HepG2 (cell line): ENCODE results near the gene SRC. TPM values are rescaled to one million over a fixed set of nuclear protein-coding genes. Genes with fewer than 3 reads are reported as not detected.
A peak's percentile ranks its signal among the peaks of the same experiment; 100 is the strongest.

ENCODE experiments used
- ATF1 ChIP-seq: IDR thresholded peaks from 2 replicates; pipeline ENCODE4 v1.6.1; 2016; ENCODE audit warnings: mild to moderate bottlenecking, control low read depth
- CENPT ChIP-seq: sonication (generic); formaldehyde crosslinking; IDR thresholded peaks from 2 replicates; pipeline ENCODE4 v1.8.0; 2022; ENCODE audit warnings: low read depth, mild to moderate bottlenecking, moderate library complexity, missing genetic modification reagents
- GATAD1 ChIP-seq: IDR thresholded peaks from 2 replicates; pipeline ENCODE4 v1.6.1; 2016; ENCODE audit warnings: missing genetic modification reagents, missing compliant biosample characterization
- GFI1 ChIP-seq: sonication (generic); formaldehyde crosslinking; IDR thresholded peaks from 2 replicates; pipeline ENCODE4 v1.5.0; 2020; ENCODE audit warnings: missing genetic modification reagents, mild to moderate bottlenecking, borderline replicate concordance
- SATB2 ChIP-seq: sonication (generic); formaldehyde crosslinking; IDR thresholded peaks from 2 replicates; pipeline ENCODE4 v1.5.0; 2020; ENCODE audit warnings: missing genetic modification reagents
- ZFP41 ChIP-seq: sonication (generic); formaldehyde crosslinking; IDR thresholded peaks from 2 replicates; pipeline ENCODE4 v1.4.0; 2020; ENCODE audit warnings: mild to moderate bottlenecking, missing genetic modification reagents, borderline replicate concordance
- ZNF263 ChIP-seq: sonication (generic); formaldehyde crosslinking; IDR thresholded peaks from 2 replicates; pipeline ENCODE4 v1.4.0; 2020; ENCODE audit warnings: missing genetic modification reagents
- ZNF549 ChIP-seq: sonication (generic); formaldehyde crosslinking; IDR thresholded peaks from 2 replicates; pipeline ENCODE4 v1.5.0; 2020; ENCODE audit warnings: missing genetic modification reagents
- ZNF577 ChIP-seq: sonication (generic); formaldehyde crosslinking; IDR thresholded peaks from 2 replicates; pipeline ENCODE4 v1.4.0; 2020; ENCODE audit warnings: mild to moderate bottlenecking, low read depth, missing genetic modification reagents, borderline replicate concordance
- ZNF766 ChIP-seq: sonication (generic); formaldehyde crosslinking; IDR thresholded peaks from 2 replicates; pipeline ENCODE4 v1.5.0; 2020; ENCODE audit warnings: missing genetic modification reagents, borderline replicate concordance
- ZNF768 ChIP-seq: sonication (generic); formaldehyde crosslinking; IDR thresholded peaks from 2 replicates; pipeline ENCODE4 v1.4.0; 2020; ENCODE audit warnings: missing genetic modification reagents
- ZNF83 ChIP-seq: sonication (generic); formaldehyde crosslinking; IDR thresholded peaks from 2 replicates; pipeline ENCODE4 v1.4.0; 2020; ENCODE audit warnings: missing genetic modification reagents, mild to moderate bottlenecking, borderline replicate concordance
- polyA plus RNA-seq, 8 experiments: library from polyadenylated mRNA; depleted of rRNA in 3 of 8; stranded (reverse) in 7 of 8; unstranded in 1 of 8; fragments of >200 nt; fragmentation: Illumina TruSeq in 4 of 8; extraction: Trizol in 4 of 8; gene quantifications; 2 replicates each; pipeline versions ENCODE4 v1.2.1 to v1.2.3, GENCODE V29; 2011 to 2016; ENCODE audit warnings: low read depth in 4 of 8, missing spikeins in 1 of 8, mixed read lengths in 1 of 8; ENCODE audit not compliant: insufficient read depth in 1 of 8
- total RNA-seq, 5 experiments: library from RNA; depleted of rRNA; stranded (reverse); fragments of >200 nt; fragmentation: Illumina TruSeq; extraction: Trizol; gene quantifications; 2 replicates each; pipeline ENCODE4 v1.2.3, GENCODE V29; 2016; ENCODE audit warnings: low read depth in 1 of 5
- TF ChIP-seq, protein P1 (sequence below): sonication (generic); formaldehyde crosslinking; IDR thresholded peaks from 2 replicates; pipeline ENCODE4 v1.5.0; 2020; ENCODE audit warnings: missing genetic modification reagents
- TF ChIP-seq, protein P2 (sequence below): sonication (generic); formaldehyde crosslinking; IDR thresholded peaks from 2 replicates; pipeline ENCODE4 v1.4.0; 2020; ENCODE audit warnings: missing genetic modification reagents
- TF ChIP-seq, protein P3 (sequence below): sonication (generic); formaldehyde crosslinking; conservative IDR thresholded peaks from 2 replicates; pipeline ENCODE4 v1.8.0; 2022; ENCODE audit warnings: mild to moderate bottlenecking, moderate library complexity, missing genetic modification reagents
- TF ChIP-seq, protein P4 (sequence below): sonication (generic); formaldehyde crosslinking; conservative IDR thresholded peaks from 2 replicates; pipeline ENCODE4 v1.4.0; 2020; ENCODE audit warnings: missing genetic modification reagents
- TF ChIP-seq, protein P5 (sequence below): sonication (generic); formaldehyde crosslinking; IDR thresholded peaks from 2 replicates; pipeline ENCODE4 v1.8.0; 2022; ENCODE audit warnings: missing genetic modification reagents, mild to moderate bottlenecking, inconsistent platforms, borderline replicate concordance
- TF ChIP-seq, protein P6 (sequence below): sonication (generic); formaldehyde crosslinking; IDR thresholded peaks from 2 replicates; pipeline ENCODE4 v1.4.0; 2020; ENCODE audit warnings: missing genetic modification reagents

Gene SRC
- total and polyA plus RNA-seq, 2 of the 13 experiments (the other 11 are each of a cell fraction or from before 2014, with no cell fraction given): 54.7 to 192 TPM

DNA sequence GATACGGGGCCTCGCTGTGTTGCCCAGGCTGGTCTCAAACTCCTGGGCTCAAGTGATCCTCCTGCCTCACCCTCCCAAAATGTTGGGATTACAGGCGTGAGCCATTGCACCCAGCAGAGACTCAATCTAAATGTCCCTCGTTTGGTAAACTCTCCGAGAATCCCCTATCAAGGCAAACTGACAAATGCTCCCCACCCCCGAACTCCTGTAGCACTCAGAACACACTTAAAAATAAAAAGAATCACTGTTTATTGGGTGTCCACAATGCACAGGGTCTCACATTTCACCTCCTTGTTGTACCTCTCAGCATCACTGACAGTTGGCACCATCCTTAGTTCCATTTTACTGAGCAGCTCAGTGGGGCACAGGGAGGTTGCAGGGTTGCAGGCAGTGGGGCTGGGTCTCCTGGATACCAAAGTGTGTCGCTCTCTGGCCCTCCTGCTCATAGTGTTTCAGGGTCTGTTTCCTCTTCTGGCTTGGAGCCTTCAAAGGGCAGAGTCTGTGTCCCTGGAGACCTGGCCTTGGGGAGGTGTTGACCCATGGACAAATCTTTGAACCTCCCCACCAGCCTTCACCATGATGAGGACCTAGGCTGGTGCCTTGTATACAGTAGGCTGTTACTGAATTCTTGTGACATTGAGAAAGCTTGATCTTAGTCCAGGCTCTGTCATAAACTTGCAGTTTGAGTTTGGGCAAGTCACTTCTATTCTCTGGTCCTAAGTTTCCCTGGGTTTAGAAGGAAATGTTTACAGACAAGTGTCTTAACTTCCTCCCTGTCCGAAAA is 8.5 kb upstream of the SRC start (continued):
- TF ChIP-seq, protein P1, sequence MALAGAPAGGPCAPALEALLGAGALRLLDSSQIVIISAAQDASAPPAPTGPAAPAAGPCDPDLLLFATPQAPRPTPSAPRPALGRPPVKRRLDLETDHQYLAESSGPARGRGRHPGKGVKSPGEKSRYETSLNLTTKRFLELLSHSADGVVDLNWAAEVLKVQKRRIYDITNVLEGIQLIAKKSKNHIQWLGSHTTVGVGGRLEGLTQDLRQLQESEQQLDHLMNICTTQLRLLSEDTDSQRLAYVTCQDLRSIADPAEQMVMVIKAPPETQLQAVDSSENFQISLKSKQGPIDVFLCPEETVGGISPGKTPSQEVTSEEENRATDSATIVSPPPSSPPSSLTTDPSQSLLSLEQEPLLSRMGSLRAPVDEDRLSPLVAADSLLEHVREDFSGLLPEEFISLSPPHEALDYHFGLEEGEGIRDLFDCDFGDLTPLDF (CRISPR knock-in tag): no peak
- TF ChIP-seq ZNF83 (CRISPR knock-in tag): no peak
- TF ChIP-seq, protein P2, sequence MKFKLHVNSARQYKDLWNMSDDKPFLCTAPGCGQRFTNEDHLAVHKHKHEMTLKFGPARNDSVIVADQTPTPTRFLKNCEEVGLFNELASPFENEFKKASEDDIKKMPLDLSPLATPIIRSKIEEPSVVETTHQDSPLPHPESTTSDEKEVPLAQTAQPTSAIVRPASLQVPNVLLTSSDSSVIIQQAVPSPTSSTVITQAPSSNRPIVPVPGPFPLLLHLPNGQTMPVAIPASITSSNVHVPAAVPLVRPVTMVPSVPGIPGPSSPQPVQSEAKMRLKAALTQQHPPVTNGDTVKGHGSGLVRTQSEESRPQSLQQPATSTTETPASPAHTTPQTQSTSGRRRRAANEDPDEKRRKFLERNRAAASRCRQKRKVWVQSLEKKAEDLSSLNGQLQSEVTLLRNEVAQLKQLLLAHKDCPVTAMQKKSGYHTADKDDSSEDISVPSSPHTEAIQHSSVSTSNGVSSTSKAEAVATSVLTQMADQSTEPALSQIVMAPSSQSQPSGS (CRISPR knock-in tag): peak; percentile 40; the same call in 1 of the 2 replicates
- no peak for TF ChIP-seq CENPT (CRISPR knock-in tag)
- TF ChIP-seq, protein P3, sequence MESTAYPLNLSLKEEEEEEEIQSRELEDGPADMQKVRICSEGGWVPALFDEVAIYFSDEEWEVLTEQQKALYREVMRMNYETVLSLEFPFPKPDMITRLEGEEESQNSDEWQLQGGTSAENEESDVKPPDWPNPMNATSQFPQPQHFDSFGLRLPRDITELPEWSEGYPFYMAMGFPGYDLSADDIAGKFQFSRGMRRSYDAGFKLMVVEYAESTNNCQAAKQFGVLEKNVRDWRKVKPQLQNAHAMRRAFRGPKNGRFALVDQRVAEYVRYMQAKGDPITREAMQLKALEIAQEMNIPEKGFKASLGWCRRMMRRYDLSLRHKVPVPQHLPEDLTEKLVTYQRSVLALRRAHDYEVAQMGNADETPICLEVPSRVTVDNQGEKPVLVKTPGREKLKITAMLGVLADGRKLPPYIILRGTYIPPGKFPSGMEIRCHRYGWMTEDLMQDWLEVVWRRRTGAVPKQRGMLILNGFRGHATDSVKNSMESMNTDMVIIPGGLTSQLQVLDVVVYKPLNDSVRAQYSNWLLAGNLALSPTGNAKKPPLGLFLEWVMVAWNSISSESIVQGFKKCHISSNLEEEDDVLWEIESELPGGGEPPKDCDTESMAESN (CRISPR knock-in tag): 0 out of 2 replicates have a peak, but pooled peaks have one; percentile 45
- no peak for TF ChIP-seq ZNF549
- no peak for TF ChIP-seq ZNF768
- TF ChIP-seq GATAD1: 0 out of 2 replicates have a peak, but pooled peaks have one; percentile 22
- TF ChIP-seq, protein P4, sequence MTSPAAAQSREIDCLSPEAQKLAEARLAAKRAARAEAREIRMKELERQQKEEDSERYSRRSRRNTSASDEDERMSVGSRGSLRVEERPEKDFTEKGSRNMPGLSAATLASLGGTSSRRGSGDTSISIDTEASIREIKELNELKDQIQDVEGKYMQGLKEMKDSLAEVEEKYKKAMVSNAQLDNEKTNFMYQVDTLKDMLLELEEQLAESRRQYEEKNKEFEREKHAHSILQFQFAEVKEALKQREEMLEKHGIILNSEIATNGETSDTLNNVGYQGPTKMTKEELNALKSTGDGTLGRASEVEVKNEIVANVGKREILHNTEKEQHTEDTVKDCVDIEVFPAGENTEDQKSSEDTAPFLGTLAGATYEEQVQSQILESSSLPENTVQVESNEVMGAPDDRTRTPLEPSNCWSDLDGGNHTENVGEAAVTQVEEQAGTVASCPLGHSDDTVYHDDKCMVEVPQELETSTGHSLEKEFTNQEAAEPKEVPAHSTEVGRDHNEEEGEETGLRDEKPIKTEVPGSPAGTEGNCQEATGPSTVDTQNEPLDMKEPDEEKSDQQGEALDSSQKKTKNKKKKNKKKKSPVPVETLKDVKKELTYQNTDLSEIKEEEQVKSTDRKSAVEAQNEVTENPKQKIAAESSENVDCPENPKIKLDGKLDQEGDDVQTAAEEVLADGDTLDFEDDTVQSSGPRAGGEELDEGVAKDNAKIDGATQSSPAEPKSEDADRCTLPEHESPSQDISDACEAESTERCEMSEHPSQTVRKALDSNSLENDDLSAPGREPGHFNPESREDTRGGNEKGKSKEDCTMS (CRISPR knock-in tag): no peak
- TF ChIP-seq ZNF766: no peak
- no peak for TF ChIP-seq ATF1 (CRISPR knock-in tag)
- 0 out of 2 replicates have a peak, but pooled peaks have one; percentile 38 for TF ChIP-seq GFI1 (CRISPR knock-in tag)
- no peak for TF ChIP-seq ZNF577
- TF ChIP-seq ZNF263: peak; percentile 44; the same call in 1 of the 2 replicates
- TF ChIP-seq, protein P5, sequence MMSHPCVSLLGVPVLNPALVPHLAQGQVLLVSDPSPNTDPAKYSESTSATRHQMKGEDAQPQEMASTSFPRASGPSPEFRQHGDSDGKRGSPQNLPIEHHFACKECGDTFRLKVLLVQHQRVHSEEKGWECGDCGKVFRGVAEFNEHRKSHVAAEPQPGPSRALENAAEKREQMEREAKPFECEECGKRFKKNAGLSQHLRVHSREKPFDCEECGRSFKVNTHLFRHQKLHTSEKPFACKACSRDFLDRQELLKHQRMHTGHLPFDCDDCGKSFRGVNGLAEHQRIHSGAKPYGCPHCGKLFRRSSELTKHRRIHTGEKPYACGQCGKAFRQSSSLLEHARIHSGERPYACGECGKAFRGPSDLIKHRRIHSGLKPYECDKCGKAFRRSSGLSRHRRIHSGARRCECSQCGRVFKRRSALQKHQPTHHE: no peak
- no peak for TF ChIP-seq ZFP41 (CRISPR knock-in tag)
- TF ChIP-seq, protein P6, sequence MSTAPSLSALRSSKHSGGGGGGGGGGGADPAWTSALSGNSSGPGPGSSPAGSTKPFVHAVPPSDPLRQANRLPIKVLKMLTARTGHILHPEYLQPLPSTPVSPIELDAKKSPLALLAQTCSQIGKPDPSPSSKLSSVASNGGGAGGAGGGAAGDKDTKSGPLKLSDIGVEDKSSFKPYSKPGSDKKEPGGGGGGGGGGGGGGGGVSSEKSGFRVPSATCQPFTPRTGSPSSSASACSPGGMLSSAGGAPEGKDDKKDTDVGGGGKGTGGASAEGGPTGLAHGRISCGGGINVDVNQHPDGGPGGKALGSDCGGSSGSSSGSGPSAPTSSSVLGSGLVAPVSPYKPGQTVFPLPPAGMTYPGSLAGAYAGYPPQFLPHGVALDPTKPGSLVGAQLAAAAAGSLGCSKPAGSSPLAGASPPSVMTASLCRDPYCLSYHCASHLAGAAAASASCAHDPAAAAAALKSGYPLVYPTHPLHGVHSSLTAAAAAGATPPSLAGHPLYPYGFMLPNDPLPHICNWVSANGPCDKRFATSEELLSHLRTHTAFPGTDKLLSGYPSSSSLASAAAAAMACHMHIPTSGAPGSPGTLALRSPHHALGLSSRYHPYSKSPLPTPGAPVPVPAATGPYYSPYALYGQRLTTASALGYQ (CRISPR knock-in tag): no peak
- TF ChIP-seq SATB2: no peak
